Mesenchymal stem cell (in vitro differentiated cells and primary cell): Measurements from ENCODE around the gene CACNA1E.
"Not testable (repeated sequence)": the region's sequence is repeated elsewhere in the genome, so short reads cannot be mapped to it uniquely, and the experiment has no call there.

Source experiments
- DNase-seq: peaks from one replicate; pipeline ENCODE4 v3.0.0-alpha.2; 2013
- H2AFZ ChIP-seq: one replicate; pipeline ENCODE4 v1.6.1; 2013; ENCODE audit warnings: low read depth, mild to moderate bottlenecking, control low read depth, inconsistent platforms, low read length, moderate library complexity
- H2AK5ac ChIP-seq: 2 replicates; pipeline ENCODE4 v1.6.1; 2013; ENCODE audit warnings: low read length, moderate library complexity, mild to moderate bottlenecking, inconsistent platforms; ENCODE audit not compliant: severe bottlenecking
- H2BK120ac ChIP-seq: one replicate; pipeline ENCODE4 v1.6.1; 2013; ENCODE audit warnings: low read depth, mild to moderate bottlenecking, inconsistent platforms, low read length, moderate library complexity
- H2BK12ac ChIP-seq, 2 experiments: one replicate each; pipeline ENCODE4 v1.6.1; 2013; ENCODE audit warnings: inconsistent platforms in 2 of 2, low read length in 2 of 2, mild to moderate bottlenecking in 2 of 2, moderate library complexity in 2 of 2, control low read depth in 1 of 2
- H2BK15ac ChIP-seq: one replicate; pipeline ENCODE4 v1.6.1; 2013; ENCODE audit warnings: mild to moderate bottlenecking, low read depth, inconsistent platforms; ENCODE audit not compliant: poor library complexity, severe bottlenecking
- H2BK5ac ChIP-seq: 2 replicates; pipeline ENCODE4 v1.6.1; 2013; ENCODE audit warnings: low read depth, mild to moderate bottlenecking, low read length, control low read depth, inconsistent platforms; ENCODE audit not compliant: poor library complexity, severe bottlenecking
- H3K14ac ChIP-seq, 2 experiments: one replicate each; pipeline ENCODE4 v1.6.1; 2013; ENCODE audit warnings: inconsistent platforms in 2 of 2, low read length in 2 of 2, control low read depth in 1 of 2, mild to moderate bottlenecking in 1 of 2, moderate library complexity in 1 of 2
- H3K18ac ChIP-seq, 2 experiments: one replicate each; pipeline ENCODE4 v1.6.1; 2013; ENCODE audit warnings: inconsistent platforms in 2 of 2, low read length in 2 of 2, control low read depth in 1 of 2, low read depth in 1 of 2, mild to moderate bottlenecking in 1 of 2
- H3K23ac ChIP-seq, 2 experiments: one replicate each; pipeline ENCODE4 v1.6.1; 2013; ENCODE audit warnings: inconsistent platforms in 2 of 2, low read length in 2 of 2, mild to moderate bottlenecking in 2 of 2, moderate library complexity in 2 of 2, control low read depth in 1 of 2
- H3K27ac ChIP-seq: 2 replicates; pipeline ENCODE4 v1.5.1; 2013; ENCODE audit warnings: mild to moderate bottlenecking, moderate library complexity, low read length, control low read depth, inconsistent platforms; ENCODE audit not compliant: poor library complexity, severe bottlenecking
- H3K27me3 ChIP-seq, 2 experiments: 2 replicates each; pipeline versions ENCODE4 v1.6.1 to v1.7.0; 2013; ENCODE audit warnings: low read length in 2 of 2, mild to moderate bottlenecking in 2 of 2, moderate library complexity in 2 of 2, control low read depth in 1 of 2, inconsistent platforms in 1 of 2; ENCODE audit not compliant: control insufficient read depth in 1 of 2, insufficient read depth in 1 of 2
- H3K36me3 ChIP-seq, 2 experiments: 2 replicates each; pipeline versions ENCODE4 v1.6.1 to v1.7.0; 2013; ENCODE audit warnings: low read length in 2 of 2, control low read depth in 1 of 2, inconsistent platforms in 1 of 2, low read depth in 1 of 2, mild to moderate bottlenecking in 1 of 2; ENCODE audit not compliant: insufficient read depth in 2 of 2, control insufficient read depth in 1 of 2
- H3K4ac ChIP-seq, 2 experiments: one replicate each; pipeline ENCODE4 v1.6.1; 2013; ENCODE audit warnings: inconsistent platforms in 2 of 2, low read length in 2 of 2, mild to moderate bottlenecking in 2 of 2, moderate library complexity in 2 of 2, control low read depth in 1 of 2, low read depth in 1 of 2
- H3K4me1 ChIP-seq: 2 replicates; pipeline ENCODE4 v1.6.1; 2013; ENCODE audit warnings: low read depth, low read length, control low read depth; ENCODE audit not compliant: control insufficient read depth, insufficient read depth
- H3K4me2 ChIP-seq: 2 replicates; pipeline ENCODE4 v1.6.1; 2013; ENCODE audit warnings: low read length, mild to moderate bottlenecking, inconsistent platforms; ENCODE audit not compliant: poor library complexity, severe bottlenecking
- H3K4me3 ChIP-seq, 2 experiments: 2 replicates each; pipeline versions ENCODE4 v1.5.1 to v1.7.0; 2013; ENCODE audit warnings: low read length in 2 of 2, mild to moderate bottlenecking in 2 of 2, control low read depth in 1 of 2, low read depth in 1 of 2; ENCODE audit not compliant: insufficient read depth in 1 of 2
- H3K79me1 ChIP-seq: replicated peaks from 2 replicates; pipeline ENCODE4 v1.6.1; 2013; ENCODE audit warnings: mild to moderate bottlenecking, control low read depth, low read length, inconsistent platforms; ENCODE audit not compliant: poor library complexity, severe bottlenecking
- H3K9ac ChIP-seq: 2 replicates; pipeline ENCODE4 v1.7.0; 2013; ENCODE audit warnings: mild to moderate bottlenecking, low read length, moderate library complexity
- H3K9me3 ChIP-seq: 2 replicates; pipeline ENCODE4 v1.7.0; 2013; ENCODE audit warnings: mild to moderate bottlenecking, low read length; ENCODE audit not compliant: control insufficient read depth
- H4K8ac ChIP-seq: one replicate; pipeline ENCODE4 v1.6.1; 2013; ENCODE audit warnings: inconsistent platforms, mild to moderate bottlenecking, low read length, moderate library complexity
- H4K91ac ChIP-seq: one replicate; pipeline ENCODE4 v1.6.1; 2013; ENCODE audit warnings: mild to moderate bottlenecking, low read length, inconsistent platforms
- WGBS: methylation state at CpG from one replicate; pipeline ENCODE4 v1.1.7; 2013; ENCODE audit warnings: mixed read lengths; 5-methylcytosine and 5-hydroxymethylcytosine counted together

The CACNA1E gene

GRCh38 chr1:181542406-181542805 is 59.1 kb downstream of the CACNA1E start:
- not testable (repeated sequence) for H2AK5ac ChIP-seq, H2BK120ac ChIP-seq, H3K18ac ChIP-seq, H3K79me1 ChIP-seq, H4K8ac ChIP-seq, H3K27ac ChIP-seq, H2BK15ac ChIP-seq, H3K36me3 ChIP-seq, H2BK5ac ChIP-seq, H3K9me3 ChIP-seq, H2AFZ ChIP-seq, H3K4ac ChIP-seq, H3K9ac ChIP-seq, H4K91ac ChIP-seq, H3K14ac ChIP-seq, H2BK12ac ChIP-seq, DNase-seq, H3K4me3 ChIP-seq, H3K4me1 ChIP-seq, H3K4me2 ChIP-seq, H3K23ac ChIP-seq
- 52% methylated on average over 4 of the region's 4 CpGs for WGBS
- H3K27me3 ChIP-seq: peaks cover 0 to 46% of the 10 kb centered on the region in 2 experiments

GRCh38 chr1:181545395-181545794 is 62.1 kb downstream of the CACNA1E start:
- H4K8ac ChIP-seq: no peak overlapping the region
- no peak overlapping the region for H3K4me2 ChIP-seq
- H3K9me3 ChIP-seq: no peaks in the 10 kb centered on the region
- H3K14ac ChIP-seq: no peak overlapping the region
- no peak overlapping the region for H3K18ac ChIP-seq
- H3K36me3 ChIP-seq: no peaks in the 10 kb centered on the region
- no peak overlapping the region for H2BK12ac ChIP-seq
- no peak overlapping the region for H2AFZ ChIP-seq
- H3K4ac ChIP-seq: no peak overlapping the region
- peaks cover 0 to 48% of the 10 kb centered on the region in 2 experiments for H3K27me3 ChIP-seq
- no peaks in the 10 kb centered on the region for H3K79me1 ChIP-seq
- H2BK120ac ChIP-seq: no peak overlapping the region
- no peak for DNase-seq
- H2AK5ac ChIP-seq: no peak overlapping the region
- WGBS: 41% methylated on average over 4 of the region's 4 CpGs
- H3K27ac ChIP-seq: no peak overlapping the region
- H3K4me1 ChIP-seq: no peaks in the 10 kb centered on the region
- no peak overlapping the region for H3K23ac ChIP-seq
- no peak overlapping the region for H3K4me3 ChIP-seq
- no peak overlapping the region for H4K91ac ChIP-seq
- no peak overlapping the region for H2BK15ac ChIP-seq
- H3K9ac ChIP-seq: no peak overlapping the region
- no peak overlapping the region for H2BK5ac ChIP-seq

GRCh38 chr1:181548497-181548896 is 65.2 kb downstream of the CACNA1E start:
- H2AK5ac ChIP-seq: no peak overlapping the region
- no peaks in the 10 kb centered on the region for H3K79me1 ChIP-seq
- H3K23ac ChIP-seq: no peak overlapping the region
- no peak overlapping the region for H3K4ac ChIP-seq
- no peaks in the 10 kb centered on the region for H3K4me1 ChIP-seq
- peaks cover 0 to 44% of the 10 kb centered on the region in 2 experiments for H3K27me3 ChIP-seq
- H3K36me3 ChIP-seq: no peaks in the 10 kb centered on the region
- H4K91ac ChIP-seq: no peak overlapping the region
- no peak overlapping the region for H2BK120ac ChIP-seq
- no peak overlapping the region for H2BK12ac ChIP-seq
- no peak overlapping the region for H2BK15ac ChIP-seq
- H2BK5ac ChIP-seq: no peak overlapping the region
- WGBS: 61% methylated on average over 1 of the region's 2 CpGs
- H3K4me2 ChIP-seq: no peak overlapping the region
- no peak for DNase-seq
- no peak overlapping the region for H2AFZ ChIP-seq
- no peak overlapping the region for H3K18ac ChIP-seq
- H3K27ac ChIP-seq: no peak overlapping the region
- no peaks in the 10 kb centered on the region for H3K9me3 ChIP-seq
- H3K4me3 ChIP-seq: no peak overlapping the region
- H3K14ac ChIP-seq: no peak overlapping the region
- H3K9ac ChIP-seq: no peak overlapping the region
- no peak overlapping the region for H4K8ac ChIP-seq

GRCh38 chr1:181551249-181551648 is 67.9 kb downstream of the CACNA1E start:
- Histone ChIP-seq H4K8ac (no peak overlapping the region), H4K91ac (no peak overlapping the region), H3K18ac (no peak overlapping the region), H2BK5ac (no peak overlapping the region), H2BK120ac (no peak overlapping the region), H3K79me1 (no peaks in the 10 kb centered on the region), H3K23ac (no peak overlapping the region), H3K36me3 (no peaks in the 10 kb centered on the region), H3K14ac (no peak overlapping the region), H3K4me3 (no peak overlapping the region), H3K4me1 (no peaks in the 10 kb centered on the region), H3K27me3 (peaks cover 0 to 37% of the 10 kb centered on the region in 2 experiments), H3K27ac (no peak overlapping the region), H2BK12ac (no peak overlapping the region), H3K4me2 (no peak overlapping the region), H3K4ac (no peak overlapping the region), H2BK15ac (no peak overlapping the region), H3K9ac (no peak overlapping the region), H2AFZ (no peak overlapping the region), H2AK5ac (no peak overlapping the region), H3K9me3 (no peaks in the 10 kb centered on the region)
- DNase-seq: no peak
- 49% methylated on average over 5 of the region's 6 CpGs for whole genome bisulfite sequencing
